Fibroblast of lung (primary cell): ENCODE measurements around the gene SPEM3. TPM values are rescaled to one million over a fixed set of nuclear protein-coding genes. Genes with fewer than 3 reads are reported as not detected.
"Not testable (repeated sequence)": the region's sequence is repeated elsewhere in the genome, so short reads cannot be mapped to it uniquely, and the experiment has no call there.

Source experiments
- DNase-seq, 2 donors: peaks; one replicate each; pipeline versions ENCODE4 v3.0.0 to v3.0.0-alpha.2; 2010; ENCODE audit warnings: low read depth in 2 of 2
- H2AFZ ChIP-seq: 2 replicates; pipeline ENCODE4 v1.5.1; 2012; ENCODE audit warnings: low read length, control low read depth, inconsistent platforms
- H3K27ac ChIP-seq: 2 replicates; pipeline ENCODE4 v1.5.1; 2011; ENCODE audit warnings: low read length, control low read depth; ENCODE audit not compliant: insufficient read depth
- H3K27me3 ChIP-seq: 2 replicates; pipeline ENCODE4 v1.5.1; 2011; ENCODE audit warnings: mild to moderate bottlenecking, low read length; ENCODE audit not compliant: control insufficient read depth, insufficient read depth
- H3K36me3 ChIP-seq: 2 replicates; pipeline ENCODE4 v1.5.1; 2011; ENCODE audit warnings: low read length; ENCODE audit not compliant: control insufficient read depth, insufficient read depth
- H3K4me1 ChIP-seq: 2 replicates; pipeline ENCODE4 v1.5.1; 2011; ENCODE audit warnings: low read length; ENCODE audit not compliant: control insufficient read depth, insufficient read depth; ENCODE audit errors: extremely low read depth
- H3K4me2 ChIP-seq: 2 replicates; pipeline ENCODE4 v1.5.1; 2011; ENCODE audit warnings: low read length, control low read depth; ENCODE audit not compliant: insufficient read depth; ENCODE audit errors: extremely low read depth
- H3K4me3 ChIP-seq, 4 experiments: fragments of 200-600 bp in 1 of 4; sonication (generic) in 1 of 4; replicated peaks in 1 of 4; 2 replicates each; pipeline ENCODE4 v1.5.1; 2011 to 2016; ENCODE audit warnings: low read length in 4 of 4, low read depth in 3 of 4, mild to moderate bottlenecking in 3 of 4, control low read depth in 2 of 4, inconsistent platforms in 1 of 4, mixed read lengths in 1 of 4; ENCODE audit not compliant: insufficient read depth in 1 of 4; ENCODE audit errors: control extremely low read depth in 1 of 4
- H3K79me2 ChIP-seq: 2 replicates; pipeline ENCODE4 v1.5.1; 2012; ENCODE audit warnings: mild to moderate bottlenecking, low read length, inconsistent platforms; ENCODE audit not compliant: control insufficient read depth, insufficient read depth
- H3K9ac ChIP-seq: 2 replicates; pipeline ENCODE4 v1.5.1; 2011; ENCODE audit warnings: mild to moderate bottlenecking, low read length, control low read depth; ENCODE audit not compliant: insufficient read depth
- H3K9me3 ChIP-seq: 2 replicates; pipeline ENCODE4 v1.5.1; 2012; ENCODE audit warnings: low read depth, low read length; ENCODE audit not compliant: control insufficient read depth, insufficient read depth
- H4K20me1 ChIP-seq: 2 replicates; pipeline ENCODE4 v1.5.1; 2011; ENCODE audit warnings: low read length; ENCODE audit not compliant: control insufficient read depth, insufficient read depth; ENCODE audit errors: extremely low read depth
- polyA plus RNA-seq, 2 donors: library from polyadenylated mRNA; depleted of rRNA in 1 of 2; stranded (reverse) in 1 of 2; unstranded in 1 of 2; fragments of >200 nt; gene quantifications; 2 replicates each; pipeline ENCODE4 v1.2.1, GENCODE V29; 2011 to 2012; ENCODE audit warnings: missing spikeins in 1 of 2
- total RNA-seq: library from RNA; depleted of rRNA; stranded (reverse); fragments of >200 nt; gene quantifications from 2 replicates; pipeline ENCODE4 v1.2.1, GENCODE V29; 2014

The SPEM3 gene
- total and polyA plus RNA-seq, 2 donors (not counting 1 experiment from before 2014, with no cell fraction given) = not detected

DNA sequence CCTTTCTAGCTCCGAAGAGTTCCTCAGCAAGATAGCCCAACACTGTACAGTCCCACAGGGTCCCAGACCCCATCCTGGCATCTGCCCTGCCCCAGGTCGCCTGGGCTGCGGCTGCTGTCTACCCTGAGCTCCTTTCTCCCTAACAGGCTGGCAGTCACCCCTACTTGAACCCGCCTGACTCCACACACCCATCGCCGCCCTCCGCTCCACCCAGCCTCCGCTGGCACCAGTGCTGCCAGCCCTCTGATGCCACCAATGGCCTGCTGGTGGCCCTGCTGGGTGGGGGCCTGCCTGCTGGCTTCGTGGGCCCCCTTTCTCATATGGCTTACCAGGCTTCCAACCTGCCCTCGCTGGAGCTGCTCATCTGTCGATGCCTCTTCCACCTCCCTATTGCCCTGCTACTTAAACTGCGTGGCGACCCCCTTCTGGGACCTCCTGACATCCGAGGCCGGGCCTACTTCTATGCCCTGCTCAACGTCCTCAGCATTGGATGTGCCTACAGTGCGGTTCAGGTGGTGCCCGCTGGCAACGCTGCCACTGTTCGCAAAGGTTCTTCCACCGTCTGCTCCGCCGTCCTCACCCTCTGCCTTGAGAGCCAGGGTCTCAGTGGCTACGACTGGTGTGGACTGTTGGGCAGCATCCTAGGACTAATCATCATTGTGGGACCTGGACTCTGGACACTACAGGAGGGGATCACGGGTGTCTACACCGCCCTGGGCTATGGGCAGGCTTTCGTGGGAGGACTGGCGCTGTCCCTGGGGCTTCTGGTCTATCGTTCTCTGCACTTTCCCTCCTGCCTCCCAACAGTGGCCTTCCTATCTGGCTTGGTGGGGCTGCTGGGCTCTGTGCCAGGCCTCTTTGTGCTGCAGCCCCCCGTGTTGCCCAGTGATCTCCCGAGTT lies 53.4 kb downstream of the SPEM3 start:
- H3K79me2 ChIP-seq = peaks cover 55% of the 10 kb centered on the region
- H3K9me3 ChIP-seq, H4K20me1 ChIP-seq, H2AFZ ChIP-seq, DNase-seq, H3K4me2 ChIP-seq, H3K4me3 ChIP-seq, H3K36me3 ChIP-seq, H3K9ac ChIP-seq, H3K27me3 ChIP-seq: not testable (repeated sequence)
- peaks cover 17% of the 10 kb centered on the region for H3K4me1 ChIP-seq
- H3K27ac ChIP-seq = peak overlapping the region; percentile 100

Other genes starting within 250 kb of the SPEM3 start
Only the 30 nearest of the 39 such genes appear.
- 23.1 and 40.5 TPM in 2 replicates for gene CTDNEP1, start 177.1 kb upstream of the SPEM3 start, total RNA-seq
- gene CTDNEP1, start 177.1 kb upstream of the SPEM3 start, polyA plus RNA-seq = 134 and 149 TPM in 2 replicates
- gene ELP5, start 176.6 kb upstream of the SPEM3 start, total RNA-seq = 31.3 and 33.2 TPM in 2 replicates
- gene ELP5, start 176.6 kb upstream of the SPEM3 start, polyA plus RNA-seq = 22.6 and 52.2 TPM in 2 replicates
- gene CLDN7, start 166.4 kb upstream of the SPEM3 start, total RNA-seq = 2.6 and 17.2 TPM in 2 replicates
- 1.0 and 2.3 TPM in 2 replicates for gene CLDN7, start 166.4 kb upstream of the SPEM3 start, polyA plus RNA-seq
- under 0.01 TPM in 2 replicates for gene SLC2A4, start 147.1 kb upstream of the SPEM3 start, total RNA-seq
- gene SLC2A4, start 147.1 kb upstream of the SPEM3 start, polyA plus RNA-seq = 0.09 and 0.19 TPM in 2 replicates
- gene YBX2, start 134.2 kb upstream of the SPEM3 start, total RNA-seq = under 0.01 TPM in 1 of 2 replicates, not detected in the other
- not detected in 2 replicates for gene YBX2, start 134.2 kb upstream of the SPEM3 start, polyA plus RNA-seq
- 275 and 347 TPM in 2 replicates for gene EIF5A, start 121.2 kb upstream of the SPEM3 start, total RNA-seq
- gene EIF5A, start 121.2 kb upstream of the SPEM3 start, polyA plus RNA-seq = 752 and 1,278 TPM in 2 replicates
- gene GPS2, start 113.5 kb upstream of the SPEM3 start, total RNA-seq = 30.6 and 38.5 TPM in 2 replicates
- 55.3 and 65.6 TPM in 2 replicates for gene GPS2, start 113.5 kb upstream of the SPEM3 start, polyA plus RNA-seq
- gene NEURL4, start 99.5 kb upstream of the SPEM3 start, total RNA-seq = 18.2 and 20.1 TPM in 2 replicates
- gene NEURL4, start 99.5 kb upstream of the SPEM3 start, polyA plus RNA-seq = 6.0 and 8.3 TPM in 2 replicates
- 2.1 and 3.9 TPM in 2 replicates for gene ACAP1, start 92.3 kb upstream of the SPEM3 start, total RNA-seq
- gene ACAP1, start 92.3 kb upstream of the SPEM3 start, polyA plus RNA-seq = 0.06 and 0.40 TPM in 2 replicates
- gene KCTD11, start 76.7 kb upstream of the SPEM3 start, total RNA-seq = 8.8 and 9.0 TPM in 2 replicates
- 8.4 and 11.9 TPM in 2 replicates for gene KCTD11, start 76.7 kb upstream of the SPEM3 start, polyA plus RNA-seq
- not detected in 2 replicates for gene TMEM95, start 73.7 kb upstream of the SPEM3 start, total RNA-seq
- not detected in 2 replicates for gene TMEM95, start 73.7 kb upstream of the SPEM3 start, polyA plus RNA-seq
- 0.66 and 1.0 TPM in 2 replicates for gene TNK1, start 47.8 kb upstream of the SPEM3 start, total RNA-seq
- 0.15 and 0.20 TPM in 2 replicates for gene TNK1, start 47.8 kb upstream of the SPEM3 start, polyA plus RNA-seq
- gene PLSCR3, start 34.3 kb upstream of the SPEM3 start, total RNA-seq = 18.7 and 25.4 TPM in 2 replicates
- gene PLSCR3, start 34.3 kb upstream of the SPEM3 start, polyA plus RNA-seq = 39.1 and 42.1 TPM in 2 replicates
- 206 and 212 TPM in 2 replicates for gene TMEM256, start 24.8 kb upstream of the SPEM3 start, total RNA-seq
- gene TMEM256, start 24.8 kb upstream of the SPEM3 start, polyA plus RNA-seq = 59.1 and 78.7 TPM in 2 replicates
- gene NLGN2, start 21.0 kb upstream of the SPEM3 start, total RNA-seq = 5.1 and 12.1 TPM in 2 replicates
- gene NLGN2, start 21.0 kb upstream of the SPEM3 start, polyA plus RNA-seq = 7.3 and 10.0 TPM in 2 replicates
- gene SPEM1, start 8.5 kb upstream of the SPEM3 start, total RNA-seq = not detected in 2 replicates
- gene SPEM1, start 8.5 kb upstream of the SPEM3 start, polyA plus RNA-seq = not detected in 2 replicates
- not detected in 2 replicates for gene SPEM2, start 3.2 kb upstream of the SPEM3 start, total RNA-seq
- gene SPEM2, start 3.2 kb upstream of the SPEM3 start, polyA plus RNA-seq = not detected in 2 replicates
- gene TMEM102, start 6.6 kb downstream of the SPEM3 start, total RNA-seq = 1.5 and 1.8 TPM in 2 replicates
- 0.52 and 0.58 TPM in 2 replicates for gene TMEM102, start 6.6 kb downstream of the SPEM3 start, polyA plus RNA-seq
- 0.33 and 1.3 TPM in 2 replicates for gene FGF11, start 10.7 kb downstream of the SPEM3 start, total RNA-seq
- 0.43 and 0.87 TPM in 2 replicates for gene FGF11, start 10.7 kb downstream of the SPEM3 start, polyA plus RNA-seq
- 5.6 and 12.2 TPM in 2 replicates for gene CHRNB1, start 16.2 kb downstream of the SPEM3 start, total RNA-seq
- 6.3 and 9.2 TPM in 2 replicates for gene CHRNB1, start 16.2 kb downstream of the SPEM3 start, polyA plus RNA-seq
- gene ZBTB4, start 50.8 kb downstream of the SPEM3 start, total RNA-seq = 16.4 and 29.9 TPM in 2 replicates
- gene ZBTB4, start 50.8 kb downstream of the SPEM3 start, polyA plus RNA-seq = 21.3 and 22.3 TPM in 2 replicates
- not detected in 2 replicates for gene SLC35G6, start 52.6 kb downstream of the SPEM3 start, total RNA-seq
- gene SLC35G6, start 52.6 kb downstream of the SPEM3 start, polyA plus RNA-seq = not detected in 2 replicates
- gene POLR2A, start 55.5 kb downstream of the SPEM3 start, total RNA-seq = 60.1 and 75.8 TPM in 2 replicates
- gene POLR2A, start 55.5 kb downstream of the SPEM3 start, polyA plus RNA-seq = 6.8 and 7.1 TPM in 2 replicates
- 5.1 and 9.6 TPM in 2 replicates for gene TNFSF12, start 120.2 kb downstream of the SPEM3 start, total RNA-seq
- gene TNFSF12, start 120.2 kb downstream of the SPEM3 start, polyA plus RNA-seq = 34.4 and 35.9 TPM in 2 replicates
- gene TNFSF13, start 129.9 kb downstream of the SPEM3 start, total RNA-seq = 1.5 and 2.0 TPM in 2 replicates
- gene TNFSF13, start 129.9 kb downstream of the SPEM3 start, polyA plus RNA-seq = 2.5 and 2.8 TPM in 2 replicates
- gene SENP3, start 133.1 kb downstream of the SPEM3 start, total RNA-seq = 65.5 and 66.2 TPM in 2 replicates
- 67.6 and 118 TPM in 2 replicates for gene SENP3, start 133.1 kb downstream of the SPEM3 start, polyA plus RNA-seq
- 16.2 and 29.4 TPM in 2 replicates for gene CD68, start 150.8 kb downstream of the SPEM3 start, total RNA-seq
- gene CD68, start 150.8 kb downstream of the SPEM3 start, polyA plus RNA-seq = 90.4 and 250 TPM in 2 replicates
- 29.5 and 51.9 TPM in 2 replicates for gene MPDU1, start 155.0 kb downstream of the SPEM3 start, total RNA-seq
- 107 and 172 TPM in 2 replicates for gene MPDU1, start 155.0 kb downstream of the SPEM3 start, polyA plus RNA-seq
- gene SOX15, start 161.2 kb downstream of the SPEM3 start, total RNA-seq = under 0.01 and 0.50 TPM in 2 replicates
- 0.36 and 0.78 TPM in 2 replicates for gene SOX15, start 161.2 kb downstream of the SPEM3 start, polyA plus RNA-seq
- gene FXR2, start 186.0 kb downstream of the SPEM3 start, total RNA-seq = 39.8 and 46.6 TPM in 2 replicates
- gene FXR2, start 186.0 kb downstream of the SPEM3 start, polyA plus RNA-seq = 22.0 and 28.1 TPM in 2 replicates